Measurements from ENCODE around the gene BCAS4.
"Not testable (repeated sequence)": the region's sequence is repeated elsewhere in the genome, so short reads cannot be mapped to it uniquely, and the experiment has no call there.

The BCAS4 gene

DNA sequence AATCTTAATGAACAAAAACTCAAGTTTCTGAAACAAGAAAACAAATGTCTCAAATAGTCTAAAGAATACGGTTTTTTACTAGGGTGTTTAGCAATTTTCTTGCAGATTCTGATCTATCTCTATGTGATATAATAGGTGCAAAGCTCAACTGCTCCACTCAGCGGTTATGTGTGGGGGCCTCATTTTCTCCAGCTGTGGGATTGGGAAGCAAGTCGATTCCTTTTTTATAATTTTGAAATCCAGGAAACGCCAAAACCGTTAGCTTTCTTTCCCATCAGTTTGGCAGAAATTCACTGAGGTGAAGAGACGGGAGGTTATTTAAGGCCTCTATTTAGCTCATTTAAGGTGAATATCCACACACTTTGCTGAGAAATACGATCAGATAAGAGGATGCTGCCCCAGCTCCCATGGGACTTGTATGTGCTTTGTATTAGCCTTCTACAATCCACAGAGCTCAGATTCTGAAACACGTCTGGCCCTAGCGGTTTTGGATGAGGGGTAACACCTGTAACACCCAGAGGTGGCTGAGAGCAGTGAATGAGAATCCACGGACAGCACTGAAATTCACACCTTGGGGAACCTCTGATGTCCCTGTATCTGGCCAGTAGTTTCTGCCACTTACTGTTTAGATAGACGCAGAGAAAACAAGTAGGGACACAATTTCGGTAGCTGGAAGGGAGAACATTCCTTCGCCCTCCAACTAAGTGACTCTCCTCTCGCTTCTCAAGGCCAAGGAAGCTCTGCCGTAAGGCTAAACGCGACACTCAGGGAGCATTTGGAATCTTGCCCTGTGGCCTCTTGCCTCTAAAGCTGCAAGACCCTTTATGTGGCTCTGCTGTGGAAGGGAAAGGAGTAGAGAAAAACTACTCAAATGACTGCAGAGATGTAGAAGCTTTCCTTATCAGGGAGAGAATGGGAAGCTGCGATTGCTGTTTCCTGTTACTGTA, 6.5 kb upstream of the BCAS4 start:
- no peak overlapping the region for H3K4me3 ChIP-seq (replicated peaks in 1 of 2; ENCODE audit: low read depth in 2 of 2, low read length in 2 of 2)
- TF ChIP-seq CTCF (IDR thresholded peaks at IDR 0.05; ENCODE audit: low read depth, low read length) = peak; percentile 57
- DNase-seq (ENCODE audit: low read depth in 2 of 2) = peak; percentile 72 to 84

- no peak for DNase-seq (ENCODE audit: low read depth in 2 of 2)
Measured at GRCh38 chr20:50789968-50790650, 4.8 kb upstream of the BCAS4 start.

GRCh38 chr20:50790651-50791277, 4.1 kb upstream of the BCAS4 start:
- TF ChIP-seq CTCF (IDR thresholded peaks at IDR 0.05; ENCODE audit: low read depth, low read length) = peak; percentile 89
- peak; percentile 94 to 95 for DNase-seq (ENCODE audit: low read depth in 2 of 2)
- H3K4me3 ChIP-seq (replicated peaks in 1 of 2; ENCODE audit: low read depth in 2 of 2, low read length in 2 of 2) = no peak overlapping the region

More at GRCh38 chr20:50789968-50790650, 4.8 kb upstream of the BCAS4 start:
- TF ChIP-seq CTCF (IDR thresholded peaks at IDR 0.05; ENCODE audit: low read depth, low read length) = no peak
- H3K4me3 ChIP-seq (replicated peaks in 1 of 2; ENCODE audit: low read depth in 2 of 2, low read length in 2 of 2) = no peak overlapping the region

DNA sequence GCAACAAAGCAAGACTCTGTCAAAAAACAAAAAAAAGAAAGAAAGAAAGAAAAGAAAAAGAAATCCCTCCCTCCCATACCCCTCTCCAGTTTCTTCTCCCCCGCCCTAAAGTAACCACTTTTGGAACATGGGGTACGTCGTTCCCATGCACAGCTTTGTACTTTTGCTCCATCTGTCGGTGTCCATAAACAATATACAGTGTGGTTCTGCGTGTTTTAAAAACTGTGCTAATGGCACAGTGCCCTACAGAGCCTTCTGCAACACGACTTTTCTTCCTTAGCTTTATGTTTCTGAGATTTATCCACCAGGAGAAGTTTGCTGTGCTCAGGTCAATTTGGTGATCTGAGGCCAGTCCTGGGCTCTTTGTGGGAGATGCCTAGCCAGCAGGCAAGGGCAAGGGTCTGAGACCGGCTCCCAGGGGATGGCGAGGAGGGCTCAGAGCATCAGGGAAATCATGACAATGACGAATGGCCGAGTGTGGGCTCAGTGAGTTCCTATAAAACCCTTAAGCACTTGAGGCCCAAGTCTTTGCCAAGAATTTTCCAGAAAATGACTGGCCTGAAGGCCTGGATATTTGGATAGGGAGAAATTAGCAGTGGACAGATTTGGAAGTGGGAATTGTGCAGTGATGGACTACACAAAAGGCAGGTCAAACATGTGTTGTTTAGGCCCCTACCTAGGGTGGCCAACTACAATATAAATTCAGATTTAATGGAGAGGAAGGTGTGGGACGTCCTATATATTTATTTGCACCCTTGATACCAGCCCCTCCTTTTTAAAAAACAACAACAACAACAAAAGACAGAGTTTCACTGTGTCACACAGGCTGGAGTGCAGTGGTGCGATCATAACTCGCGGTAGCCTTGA, 1.9 kb upstream of the BCAS4 start:
- H3K4me3 ChIP-seq (replicated peaks in 1 of 2; ENCODE audit: low read depth in 2 of 2, low read length in 2 of 2) = no peak overlapping the region
- no peak for TF ChIP-seq CTCF (IDR thresholded peaks at IDR 0.05; ENCODE audit: low read depth, low read length)
- DNase-seq (ENCODE audit: low read depth in 2 of 2) = no peak

DNA sequence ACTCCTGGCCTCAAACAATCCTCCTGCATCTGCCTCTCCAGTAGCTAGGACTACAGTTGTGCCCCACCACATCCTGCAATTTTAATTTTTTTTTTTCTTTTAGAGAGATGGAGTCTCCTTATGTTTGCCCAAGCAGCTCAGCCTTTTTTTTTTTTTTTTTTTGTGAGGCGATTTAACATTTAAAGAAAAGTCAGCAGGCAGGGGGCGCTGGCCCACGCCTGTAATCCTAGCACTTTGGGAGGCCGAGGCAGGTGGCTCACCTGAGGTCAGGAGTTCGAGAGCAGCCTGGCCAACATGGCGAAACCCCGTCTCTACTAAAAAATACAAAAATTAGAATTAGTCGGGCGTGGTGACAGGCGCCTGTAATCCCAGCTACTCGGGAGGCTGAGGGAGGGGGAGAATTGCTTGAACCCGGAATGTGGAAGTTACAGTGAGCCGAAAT, 1.3 kb upstream of the BCAS4 start:
- peak; percentile 41 to 50 for DNase-seq (ENCODE audit: low read depth in 2 of 2)
- H3K4me3 ChIP-seq (replicated peaks in 1 of 2; ENCODE audit: low read depth in 2 of 2, low read length in 2 of 2) = not testable (repeated sequence)
- peak; percentile 43 for TF ChIP-seq CTCF (IDR thresholded peaks at IDR 0.05; ENCODE audit: low read depth, low read length)
